Stomach (tissue), 9 donors: ENCODE data around the gene DUS3L. TPM values are rescaled to one million over a fixed set of nuclear protein-coding genes. Genes with fewer than 3 reads are reported as not detected.

Experiments used
- DNase-seq, 2 donors: peaks; one replicate each; pipeline versions ENCODE4 v3.0.0 to v3.0.0-alpha.2; 2013 to 2019
- H3K27ac ChIP-seq, 5 donors: fragments of 200-600 bp in 4 of 5; sonication (generic) in 4 of 5; one replicate each; pipeline ENCODE4 v1.5.1; 2013 to 2019; ENCODE audit warnings: mild to moderate bottlenecking in 1 of 5, moderate library complexity in 1 of 5
- H3K27me3 ChIP-seq, 3 donors: fragments of 200-600 bp; sonication (generic); one replicate each; pipeline ENCODE4 v1.5.1; 2017 to 2019; ENCODE audit warnings: mixed run types in 1 of 3
- H3K36me3 ChIP-seq, 4 donors: fragments of 200-600 bp; sonication (generic); 1 replicate in 3 of 4; 2 replicates in 1 of 4; pipeline ENCODE4 v1.5.1; 2016 to 2019
- H3K4me1 ChIP-seq, 4 donors: fragments of 200-600 bp; sonication (generic); one replicate each; pipeline ENCODE4 v1.5.1; 2016 to 2019
- H3K4me3 ChIP-seq, 4 donors: fragments of 200-600 bp; sonication (generic) in 3 of 4; one replicate each; pipeline ENCODE4 v1.5.1; 2016 to 2019; ENCODE audit warnings: mild to moderate bottlenecking in 1 of 4
- H3K9me3 ChIP-seq, 4 donors: fragments of 200-600 bp; sonication (generic); one replicate each; pipeline ENCODE4 v1.5.1; 2016 to 2019
- CTCF ChIP-seq, 7 experiments: fragments of 450-650 bp in 4 of 7; fragments of 200-600 bp in 3 of 7; sonication (generic) in 3 of 7; IDR thresholded peaks; one replicate each; pipeline ENCODE4 v1.5.1; 2016 to 2019; ENCODE audit warnings: antibody characterized with exemption in 7 of 7, control low read depth in 2 of 7, mild to moderate bottlenecking in 1 of 7
- EP300 ChIP-seq: sonication (generic); formaldehyde crosslinking; IDR thresholded peaks from one replicate; pipeline ENCODE4 v1.6.1; 2017; ENCODE audit warnings: antibody characterized with exemption
- POLR2A ChIP-seq, 4 donors: fragments of 450-650 bp; IDR thresholded peaks; one replicate each; pipeline ENCODE4 v1.6.1; 2016; ENCODE audit warnings: antibody characterized with exemption in 4 of 4, control low read depth in 2 of 4, mild to moderate bottlenecking in 1 of 4, moderate library complexity in 1 of 4
- POLR2AphosphoS5 ChIP-seq, 3 donors: sonication (generic); formaldehyde crosslinking; IDR thresholded peaks; one replicate each; pipeline ENCODE4 v1.6.1; 2016; ENCODE audit warnings: antibody characterized with exemption in 3 of 3
- WGBS, 5 donors: extraction: QIAGEN DNeasy Blood & Tissue Kit in 3 of 5; methylation state at CpG; one replicate each; pipeline versions ENCODE4 v1.1.5 to v1.1.7; 2013 to 2018; 5-methylcytosine and 5-hydroxymethylcytosine counted together
- intact Hi-C: fragments of 100-400 bp; cut with DNase I; formaldehyde crosslinking; loops from one replicate; pipeline ENCODE4 v1.15.1; 2023; ENCODE audit warnings: low total_unique reads
- polyA plus RNA-seq, 3 donors: library from polyadenylated mRNA; stranded (reverse); fragments of 200-250 nt; gene quantifications; one replicate each; pipeline ENCODE4 v1.2.3, GENCODE V29; 2013
- total RNA-seq, 5 donors: library from RNA; depleted of rRNA; stranded (reverse); fragments of >200 nt; gene quantifications; one replicate each; pipeline versions ENCODE4 v1.1.0 to v1.2.3, GENCODE V29; 2014 to 2016
- donor health status: healthy with polysubstance abuse.
- donor health status: Bipolar disorder and iron deficiency.
- donor health status: healthy.

DUS3L gene
- total and polyA plus RNA-seq, 8 donors = 25.2 to 67.5 (median 46.7) TPM

- 66 to 82% (median 67%) methylated on average over 3 to 9 of the region's 9 CpGs for WGBS, 5 donors
- no peak overlapping the region for H3K27ac ChIP-seq
- TF ChIP-seq EP300 (no peak), CTCF (IDR thresholded peaks at IDR 0.05) (no peak), POLR2A (IDR thresholded peaks at IDR 0.05) (no peak), POLR2AphosphoS5 (IDR thresholded peaks at IDR 0.05) (no peak)
These were observed 40.2 kb upstream of the DUS3L start for GRCh38 chr19:5831159-5831558.

GRCh38 chr19:5829567-5830310, 38.8 kb upstream of the DUS3L start:
- Histone ChIP-seq H3K4me3 (peak overlapping the region in 3 of 4 donors; percentile 46 to 56 (median 47)), H3K36me3 (no peaks in the 10 kb centered on the region)

More at GRCh38 chr19:5831159-5831558, 40.2 kb upstream of the DUS3L start:
- intact Hi-C loops = no loop called here
- H3K4me3 ChIP-seq = no peak overlapping the region
- H3K27me3 ChIP-seq = peaks cover 0 to 18% (median 0%) of the 10 kb centered on the region in 3 donors
- no peak for DNase-seq
- no peaks in the 10 kb centered on the region for H3K36me3 ChIP-seq
- H3K9me3 ChIP-seq = no peaks in the 10 kb centered on the region
- H3K4me1 ChIP-seq = peaks cover 23 to 34% (median 30%) of the 10 kb centered on the region in 4 donors

GRCh38 chr19:5828661-5829566, 38.0 kb upstream of the DUS3L start:
- peaks cover 23 to 36% (median 30%) of the 10 kb centered on the region in 4 donors for H3K4me1 ChIP-seq
- 2 to 8% (median 4%) methylated on average over 22 to 47 of the region's 47 CpGs for WGBS, 5 donors
- intact Hi-C loops = no loop called here
- H3K9me3 ChIP-seq = no peaks in the 10 kb centered on the region
- peaks cover 0 to 18% (median 0%) of the 10 kb centered on the region in 3 donors for H3K27me3 ChIP-seq
- DNase-seq = peak; percentile 55 to 91
- H3K4me3 ChIP-seq = peak overlapping the region; percentile 45 to 56 (median 46)
- TF ChIP-seq POLR2AphosphoS5 (IDR thresholded peaks at IDR 0.05) = no peak
- H3K36me3 ChIP-seq = no peaks in the 10 kb centered on the region
- peak overlapping the region; percentile 64 to 90 (median 85) for H3K27ac ChIP-seq

More at GRCh38 chr19:5829567-5830310, 38.8 kb upstream of the DUS3L start:
- peaks cover 0 to 18% (median 0%) of the 10 kb centered on the region in 3 donors for H3K27me3 ChIP-seq
- no peak for DNase-seq
- 46 to 72% (median 67%) methylated on average over 20 to 34 of the region's 34 CpGs for WGBS, 5 donors
- peaks cover 23 to 36% (median 30%) of the 10 kb centered on the region in 4 donors for H3K4me1 ChIP-seq
- peak overlapping the region in 2 of 5 donors; percentile 85 to 90 for H3K27ac ChIP-seq
- H3K9me3 ChIP-seq = no peaks in the 10 kb centered on the region
- TF ChIP-seq POLR2A (IDR thresholded peaks at IDR 0.05) = no peak
- no peak for TF ChIP-seq CTCF (IDR thresholded peaks at IDR 0.05)
- no peak for TF ChIP-seq POLR2AphosphoS5 (IDR thresholded peaks at IDR 0.05)
- intact Hi-C loops = no loop called here

GRCh38 chr19:5827891-5828660, 37.1 kb upstream of the DUS3L start:
- H3K4me3 ChIP-seq = peak overlapping the region; percentile 45 to 56 (median 46)
- H3K27me3 ChIP-seq = peaks cover 0 to 18% (median 0%) of the 10 kb centered on the region in 3 donors
- H3K36me3 ChIP-seq = no peaks in the 10 kb centered on the region
- TF ChIP-seq POLR2AphosphoS5 (IDR thresholded peaks at IDR 0.05) = peak; percentile 61 to 98 (median 97)
- TF ChIP-seq POLR2A (IDR thresholded peaks at IDR 0.05) = peak in 2 of 4 donors; percentile 62 to 90
- TF ChIP-seq CTCF (IDR thresholded peaks at IDR 0.05) = no peak
- TF ChIP-seq EP300 = no peak
- 0 to 3% (median 1%) methylated on average over 63 to 91 of the region's 91 CpGs for WGBS, 5 donors
- peaks cover 23 to 39% (median 30%) of the 10 kb centered on the region in 4 donors for H3K4me1 ChIP-seq
- peak; percentile 95 to 98 for DNase-seq
- H3K27ac ChIP-seq = peak overlapping the region; percentile 64 to 90 (median 85)
- no peaks in the 10 kb centered on the region for H3K9me3 ChIP-seq
- intact Hi-C loops = no loop called here
